Omental fat pad (tissue), 4 donors: Measurements from ENCODE around the gene OTUD7B. TPM values are rescaled to one million over a fixed set of nuclear protein-coding genes. Genes with fewer than 3 reads are reported as not detected.

Experiments
- ATAC-seq: fragments of 150-250 bp; one replicate; pipeline ENCODE4 v1.9.1; 2016; ENCODE audit warnings: mild to moderate bottlenecking, moderate library complexity; ENCODE audit not compliant: low FRiP score
- DNase-seq: peaks from one replicate; pipeline ENCODE4 v3.0.0-alpha.2; 2019; ENCODE audit warnings: low spot score
- total RNA-seq, 4 donors: library from RNA; depleted of rRNA; stranded (reverse); fragments of >200 nt; gene quantifications; one replicate each; pipeline ENCODE4 v1.1.0, GENCODE V29; 2016
- TF ChIP-seq, protein P1 (sequence below), 3 donors: fragments of 450-650 bp; IDR thresholded peaks; one replicate each; pipeline ENCODE4 v1.5.1; 2016 to 2017; ENCODE audit warnings: antibody characterized with exemption in 3 of 3, mild to moderate bottlenecking in 3 of 3, moderate library complexity in 2 of 3

Gene OTUD7B
- total RNA-seq, 4 donors from 2014 or later, result 17.0 to 37.9 (median 27.5) TPM

DNA sequence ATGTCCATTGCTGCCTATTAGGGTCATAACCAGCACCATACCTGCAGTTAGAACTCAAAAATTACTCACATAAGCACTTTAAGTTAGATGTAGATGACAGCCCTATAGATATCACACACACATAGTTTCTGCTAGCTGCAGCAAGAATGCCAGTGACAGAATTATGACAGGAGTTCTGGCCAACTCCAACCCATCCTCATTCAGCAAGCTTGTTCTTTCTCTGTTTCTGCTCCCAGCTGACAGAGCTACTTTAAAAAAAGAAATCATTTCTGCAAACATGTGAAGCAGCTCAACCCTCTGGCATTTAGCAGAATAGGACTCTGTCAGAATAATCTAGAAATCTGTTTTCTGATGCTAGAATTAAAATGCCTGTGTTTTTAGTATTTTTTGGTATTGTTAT, 23.8 kb upstream of the OTUD7B start:
- ATAC-seq, result no peak
- TF ChIP-seq, protein P1, sequence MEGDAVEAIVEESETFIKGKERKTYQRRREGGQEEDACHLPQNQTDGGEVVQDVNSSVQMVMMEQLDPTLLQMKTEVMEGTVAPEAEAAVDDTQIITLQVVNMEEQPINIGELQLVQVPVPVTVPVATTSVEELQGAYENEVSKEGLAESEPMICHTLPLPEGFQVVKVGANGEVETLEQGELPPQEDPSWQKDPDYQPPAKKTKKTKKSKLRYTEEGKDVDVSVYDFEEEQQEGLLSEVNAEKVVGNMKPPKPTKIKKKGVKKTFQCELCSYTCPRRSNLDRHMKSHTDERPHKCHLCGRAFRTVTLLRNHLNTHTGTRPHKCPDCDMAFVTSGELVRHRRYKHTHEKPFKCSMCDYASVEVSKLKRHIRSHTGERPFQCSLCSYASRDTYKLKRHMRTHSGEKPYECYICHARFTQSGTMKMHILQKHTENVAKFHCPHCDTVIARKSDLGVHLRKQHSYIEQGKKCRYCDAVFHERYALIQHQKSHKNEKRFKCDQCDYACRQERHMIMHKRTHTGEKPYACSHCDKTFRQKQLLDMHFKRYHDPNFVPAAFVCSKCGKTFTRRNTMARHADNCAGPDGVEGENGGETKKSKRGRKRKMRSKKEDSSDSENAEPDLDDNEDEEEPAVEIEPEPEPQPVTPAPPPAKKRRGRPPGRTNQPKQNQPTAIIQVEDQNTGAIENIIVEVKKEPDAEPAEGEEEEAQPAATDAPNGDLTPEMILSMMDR (IDR thresholded peaks at IDR 0.05), result no peak
- no peak for DNase-seq

DNA sequence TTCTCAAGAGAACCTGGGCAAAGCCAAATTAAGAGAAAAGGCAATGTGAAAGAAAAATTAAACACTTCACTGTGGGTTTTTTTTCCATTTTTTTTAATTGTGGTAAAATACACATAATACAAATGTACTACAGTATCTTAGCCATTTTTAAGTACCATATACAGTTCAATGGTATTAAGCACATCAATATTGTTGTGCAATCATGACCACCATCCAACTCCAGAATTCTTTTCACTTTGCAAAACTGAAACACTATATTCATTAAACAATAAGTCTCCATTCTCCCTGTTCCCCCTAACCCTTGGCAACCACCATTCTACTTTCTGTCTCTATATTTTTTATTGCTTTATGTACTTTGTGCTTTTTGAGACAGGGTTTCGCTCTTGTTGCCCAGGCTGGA, 17.8 kb upstream of the OTUD7B start:
- TF ChIP-seq, protein P1 (IDR thresholded peaks at IDR 0.05), result no peak
- DNase-seq (no peak), ATAC-seq (no peak)

DNA sequence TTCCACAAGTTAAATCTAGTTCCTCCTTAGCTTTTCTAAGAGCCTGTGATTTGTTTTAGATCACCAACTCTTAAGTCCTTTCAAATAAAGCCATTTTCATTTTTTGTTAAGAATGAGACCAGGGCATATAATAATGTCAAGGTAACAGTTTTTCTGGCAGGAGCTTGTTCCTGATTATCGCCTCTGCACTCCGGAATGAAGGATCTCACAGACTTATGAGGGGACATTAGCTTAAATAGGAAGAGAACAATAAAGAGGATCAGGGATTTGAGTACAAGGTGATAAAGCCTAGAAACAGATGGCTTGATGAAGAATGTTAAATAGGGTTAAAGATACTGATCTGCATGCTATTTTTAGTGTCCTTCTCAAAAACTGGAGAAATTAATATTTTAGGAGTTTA, 13.6 kb upstream of the OTUD7B start:
- ATAC-seq (no peak), DNase-seq (no peak)
- TF ChIP-seq, protein P1 (IDR thresholded peaks at IDR 0.05), result no peak

GRCh38 chr1:150022357-150022756, 11.8 kb upstream of the OTUD7B start:
- DNase-seq, result no peak
- ATAC-seq, result no peak
- TF ChIP-seq, protein P1 (IDR thresholded peaks at IDR 0.05), result no peak

DNA sequence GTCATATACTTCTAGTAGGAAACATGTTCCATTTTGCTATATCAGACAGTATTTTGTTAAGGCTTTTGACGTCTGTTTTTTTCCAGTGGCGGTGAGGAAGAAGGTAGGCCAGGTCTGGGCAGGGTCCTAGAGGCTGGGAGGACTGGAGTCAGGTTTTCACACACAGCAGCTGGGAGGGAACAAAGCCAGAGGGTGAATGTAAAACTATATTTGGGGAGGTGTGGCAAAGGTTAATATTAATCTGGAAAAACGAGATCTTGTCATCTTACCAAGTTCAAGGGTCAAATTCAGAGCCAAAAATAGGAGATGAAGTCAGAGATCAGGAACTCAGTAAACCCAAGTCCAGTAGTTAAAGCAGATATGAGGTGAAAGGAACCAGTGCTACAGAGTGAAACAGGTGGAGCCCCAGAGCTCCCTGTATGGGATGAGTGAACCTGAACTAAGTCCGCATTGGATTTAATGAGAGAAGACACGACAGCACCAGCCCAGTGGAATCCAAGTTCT, 10.7 kb upstream of the OTUD7B start:
- TF ChIP-seq, protein P1 (IDR thresholded peaks at IDR 0.05), result no peak
- no peak for DNase-seq
- ATAC-seq, result no peak

- TF ChIP-seq, protein P1 (IDR thresholded peaks at IDR 0.05), result no peak
- ATAC-seq (no peak), DNase-seq (no peak)
These were observed 10.2 kb upstream of the OTUD7B start for GRCh38 chr1:150020711-150021110.

DNA sequence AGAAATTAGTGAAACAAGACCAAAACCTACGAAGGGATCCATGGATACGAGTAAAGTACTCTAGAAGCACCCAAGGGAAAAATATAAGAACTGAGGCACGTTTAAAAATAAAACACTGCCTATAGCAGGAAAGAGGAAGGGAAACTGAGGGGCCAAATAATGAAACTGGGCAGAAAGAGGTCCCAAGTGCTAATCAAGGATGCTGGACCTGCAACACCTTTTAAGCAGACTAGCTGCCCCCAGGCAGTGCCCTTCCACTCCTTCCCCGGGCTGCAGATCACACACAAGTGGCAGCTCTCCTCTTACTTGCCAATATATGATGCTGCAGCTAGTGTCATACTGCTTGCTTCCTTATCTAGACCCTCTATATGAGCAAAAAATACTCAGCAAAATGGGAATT, 7.6 kb upstream of the OTUD7B start:
- TF ChIP-seq, protein P1 (IDR thresholded peaks at IDR 0.05), result no peak
- ATAC-seq, result no peak
- no peak for DNase-seq
